CD4-positive, CD25-positive, alpha-beta regulatory T cell (primary cell): Measurements from ENCODE around the gene PHKA2. TPM values are rescaled to one million over a fixed set of nuclear protein-coding genes. Genes with fewer than 3 reads are reported as not detected.
"Not testable (repeated sequence)": the region's sequence is repeated elsewhere in the genome, so short reads cannot be mapped to it uniquely, and the experiment has no call there.

ENCODE experiments used
- ATAC-seq, 2 donors: fragments of 150-1000 bp; cut with Tn5 transposase; one replicate each; pipeline ENCODE4 v1.10.0; 2021; ENCODE audit warnings: low read depth in 2 of 2, moderate number of reproducible peaks in 2 of 2, moderate library complexity in 1 of 2
- DNase-seq, 3 donors: peaks; one replicate each; pipeline versions ENCODE4 v3.0.0 to v3.0.0-alpha.2; 2012 to 2022; ENCODE audit warnings: mixed read lengths in 1 of 3
- H3K27ac ChIP-seq: one replicate; pipeline ENCODE4 v1.7.0; 2013; ENCODE audit warnings: mild to moderate bottlenecking, low read length; ENCODE audit not compliant: insufficient read depth, poor library complexity, severe bottlenecking
- H3K27me3 ChIP-seq: one replicate; pipeline ENCODE4 v1.7.0; 2013; ENCODE audit warnings: low read length; ENCODE audit not compliant: control insufficient read depth, insufficient read depth
- H3K36me3 ChIP-seq: one replicate; pipeline ENCODE4 v1.7.0; 2013; ENCODE audit warnings: mild to moderate bottlenecking, low read length, moderate library complexity; ENCODE audit not compliant: control insufficient read depth, insufficient read depth
- H3K4me1 ChIP-seq: 2 replicates; pipeline ENCODE4 v1.7.0; 2013; ENCODE audit warnings: mild to moderate bottlenecking, low read length; ENCODE audit not compliant: insufficient read depth, control insufficient read depth, poor library complexity, severe bottlenecking
- H3K4me3 ChIP-seq: one replicate; pipeline ENCODE4 v1.7.0; 2013; ENCODE audit warnings: low read depth, mild to moderate bottlenecking, low read length, moderate library complexity
- H3K9me3 ChIP-seq, 2 experiments: 1 replicate in 1 of 2; 2 replicates in 1 of 2; pipeline ENCODE4 v1.7.0; 2013; ENCODE audit warnings: low read length in 2 of 2, mild to moderate bottlenecking in 1 of 2, moderate library complexity in 1 of 2; ENCODE audit not compliant: control insufficient read depth in 2 of 2
- H3K27ac Mint-ChIP-seq, 3 donors: one replicate each; pipeline ENCODE4 v1.8.0; 2020 to 2022; ENCODE audit warnings: mild to moderate bottlenecking in 3 of 3, mixed read lengths in 3 of 3, moderate library complexity in 2 of 3
- H3K27me3 Mint-ChIP-seq: one replicate; pipeline ENCODE4 v1.8.0; 2022; ENCODE audit warnings: mild to moderate bottlenecking, mixed read lengths
- H3K36me3 Mint-ChIP-seq: one replicate; pipeline ENCODE4 v1.8.0; 2020; ENCODE audit warnings: mixed read lengths
- H3K4me1 Mint-ChIP-seq, 4 donors: one replicate each; pipeline ENCODE4 v1.8.0; 2020 to 2022; ENCODE audit warnings: mixed read lengths in 4 of 4, mild to moderate bottlenecking in 1 of 4
- H3K4me3 Mint-ChIP-seq, 4 donors: one replicate each; pipeline ENCODE4 v1.8.0; 2020 to 2022; ENCODE audit warnings: mild to moderate bottlenecking in 4 of 4, mixed read lengths in 4 of 4, moderate library complexity in 3 of 4
- H3K9me3 Mint-ChIP-seq, 7 donors: one replicate each; pipeline ENCODE4 v1.8.0; 2020 to 2022; ENCODE audit warnings: mixed read lengths in 7 of 7, mild to moderate bottlenecking in 3 of 7, moderate library complexity in 2 of 7
- polyA plus RNA-seq, 4 donors: library from polyadenylated mRNA; unstranded; fragments of 300-500 nt; fragmentation: Illumina TruSeq; gene quantifications; one replicate each; pipeline ENCODE4 v1.2.3, GENCODE V29; 2021
- total RNA-seq: library from RNA; stranded (reverse); gene quantifications from one replicate; pipeline ENCODE4 v1.2.3, GENCODE V29; 2022

PHKA2 gene
- total RNA-seq, result 33.8 TPM
- 1 to 10 TPM; 5.2 to 6.4 (median 6.2) TPM for polyA plus RNA-seq

GRCh38 chrX:18983666-18984380 lies at the start of gene PHKA2:
TSS of gene PHKA2 (minus strand) at chrX:18984114. CDS start at chrX:18983932, 182 bp downstream.
- peaks cover 3 to 30% (median 8%) of the 10 kb centered on the region in 4 donors for H3K4me1 Mint-ChIP-seq
- H3K27me3 Mint-ChIP-seq, result no peaks in the 10 kb centered on the region
- peaks cover 4% of the 10 kb centered on the region for H3K36me3 Mint-ChIP-seq
- H3K27me3 ChIP-seq, result no peaks in the 10 kb centered on the region
- peak; percentile 9 to 21 for ATAC-seq
- peak within 1 kb of the TSS; percentile 89 for H3K27ac ChIP-seq
- H3K4me3 ChIP-seq, result peak within 1 kb of the TSS; percentile 85
- no peaks in the 10 kb centered on the region for H3K9me3 ChIP-seq
- H3K9me3 Mint-ChIP-seq, result no peaks in the 10 kb centered on the region
- peak in 1 of 3 donors; percentile 47 for DNase-seq
- no peaks in the 10 kb centered on the region for H3K36me3 ChIP-seq
- peaks cover 14% of the 10 kb centered on the region for H3K4me1 ChIP-seq
- H3K4me3 Mint-ChIP-seq, result peak within 1 kb of the TSS; percentile 83 to 93 (median 89)
- H3K27ac Mint-ChIP-seq, result peak within 1 kb of the TSS; percentile 68 to 97 (median 86)

- DNase-seq (no peak), ATAC-seq (no peak)
- H3K36me3 Mint-ChIP-seq, result no peaks in the 10 kb centered on the region
- H3K4me1 Mint-ChIP-seq, result no peaks in the 10 kb centered on the region
- H3K4me1 ChIP-seq, result no peaks in the 10 kb centered on the region
- H3K27ac Mint-ChIP-seq, result no peak overlapping the region
- H3K27me3 Mint-ChIP-seq, result no peaks in the 10 kb centered on the region
- no peaks in the 10 kb centered on the region for H3K27me3 ChIP-seq
- H3K4me3 ChIP-seq, result no peak overlapping the region
- no peak overlapping the region for H3K4me3 Mint-ChIP-seq
- H3K9me3 Mint-ChIP-seq, result peaks cover 0 to 2% (median 0%) of the 10 kb centered on the region in 7 donors
- H3K9me3 ChIP-seq, result no peaks in the 10 kb centered on the region
- no peak overlapping the region for H3K27ac ChIP-seq
- no peaks in the 10 kb centered on the region for H3K36me3 ChIP-seq
Observed at GRCh38 chrX:19030805-19031204, 46.9 kb upstream of the PHKA2 start.

GRCh38 chrX:19028560-19028959 lies 44.6 kb upstream of the PHKA2 start:
- Mint-ChIP-seq H3K36me3 (no peaks in the 10 kb centered on the region), H3K27me3 (no peaks in the 10 kb centered on the region), H3K4me1 (no peaks in the 10 kb centered on the region), H3K4me3 (no peak overlapping the region), H3K27ac (no peak overlapping the region), H3K9me3 (peaks cover 0 to 2% (median 0%) of the 10 kb centered on the region in 7 donors)
- no peaks in the 10 kb centered on the region for H3K4me1 ChIP-seq
- H3K4me3 ChIP-seq, result no peak overlapping the region
- no peaks in the 10 kb centered on the region for H3K27me3 ChIP-seq
- H3K9me3 ChIP-seq, result no peaks in the 10 kb centered on the region
- no peaks in the 10 kb centered on the region for H3K36me3 ChIP-seq
- ATAC-seq, result no peak
- H3K27ac ChIP-seq, result no peak overlapping the region
- no peak for DNase-seq

GRCh38 chrX:19024366-19024765 lies 40.5 kb upstream of the PHKA2 start:
- Mint-ChIP-seq H3K27me3 (no peaks in the 10 kb centered on the region), H3K4me3 (no peak overlapping the region), H3K9me3 (peaks cover 0 to 3% (median 0%) of the 10 kb centered on the region in 7 donors), H3K36me3 (no peaks in the 10 kb centered on the region), H3K4me1 (no peaks in the 10 kb centered on the region), H3K27ac (peak overlapping the region in 1 of 3 donors; percentile 12)
- Histone ChIP-seq H3K27me3 (no peaks in the 10 kb centered on the region), H3K4me1 (no peaks in the 10 kb centered on the region), H3K36me3 (no peaks in the 10 kb centered on the region), H3K4me3 (no peak overlapping the region), H3K27ac (no peak overlapping the region), H3K9me3 (no peaks in the 10 kb centered on the region)
- DNase-seq (no peak), ATAC-seq (no peak)

GRCh38 chrX:19019996-19020395 lies 36.1 kb upstream of the PHKA2 start:
- no peak overlapping the region for H3K4me3 ChIP-seq
- Mint-ChIP-seq H3K4me1 (no peaks in the 10 kb centered on the region), H3K27me3 (no peaks in the 10 kb centered on the region), H3K9me3 (peaks cover 0 to 5% (median 0%) of the 10 kb centered on the region in 7 donors), H3K36me3 (no peaks in the 10 kb centered on the region), H3K4me3 (no peak overlapping the region), H3K27ac (no peak overlapping the region)
- ATAC-seq, result no peak
- H3K4me1 ChIP-seq, result no peaks in the 10 kb centered on the region
- DNase-seq, result no peak
- no peaks in the 10 kb centered on the region for H3K27me3 ChIP-seq
- H3K9me3 ChIP-seq, result no peaks in the 10 kb centered on the region
- H3K36me3 ChIP-seq, result no peaks in the 10 kb centered on the region
- H3K27ac ChIP-seq, result no peak overlapping the region

- H3K9me3 Mint-ChIP-seq, result peaks cover 0 to 3% (median 0%) of the 10 kb centered on the region in 7 donors
- H3K36me3 Mint-ChIP-seq, result no peaks in the 10 kb centered on the region
- Histone ChIP-seq H3K27me3 (no peaks in the 10 kb centered on the region), H3K36me3 (no peaks in the 10 kb centered on the region), H3K4me1 (no peaks in the 10 kb centered on the region), H3K4me3 (no peak overlapping the region), H3K27ac (no peak overlapping the region), H3K9me3 (no peaks in the 10 kb centered on the region)
- no peak for DNase-seq
- H3K4me1 Mint-ChIP-seq, result no peaks in the 10 kb centered on the region
- no peak overlapping the region for H3K4me3 Mint-ChIP-seq
- no peaks in the 10 kb centered on the region for H3K27me3 Mint-ChIP-seq
- no peak overlapping the region for H3K27ac Mint-ChIP-seq
- ATAC-seq, result no peak
Observed at GRCh38 chrX:19017271-19017670, 33.4 kb upstream of the PHKA2 start.

GRCh38 chrX:19016614-19017013 lies 32.7 kb upstream of the PHKA2 start:
- not testable (repeated sequence) for DNase-seq, H3K9me3 Mint-ChIP-seq, H3K4me1 ChIP-seq, H3K36me3 ChIP-seq, H3K4me3 Mint-ChIP-seq, H3K4me3 ChIP-seq, H3K27me3 Mint-ChIP-seq, ATAC-seq, H3K27me3 ChIP-seq, H3K36me3 Mint-ChIP-seq, H3K9me3 ChIP-seq, H3K27ac Mint-ChIP-seq, H3K27ac ChIP-seq, H3K4me1 Mint-ChIP-seq

- Histone ChIP-seq H3K4me3 (no peak overlapping the region), H3K4me1 (no peaks in the 10 kb centered on the region), H3K27me3 (no peaks in the 10 kb centered on the region), H3K36me3 (no peaks in the 10 kb centered on the region), H3K27ac (no peak overlapping the region), H3K9me3 (no peaks in the 10 kb centered on the region)
- Mint-ChIP-seq H3K36me3 (no peaks in the 10 kb centered on the region), H3K9me3 (peaks cover 0 to 5% (median 0%) of the 10 kb centered on the region in 7 donors), H3K4me3 (no peak overlapping the region), H3K4me1 (no peaks in the 10 kb centered on the region), H3K27ac (no peak overlapping the region), H3K27me3 (no peaks in the 10 kb centered on the region)
- ATAC-seq (no peak), DNase-seq (no peak)
Observed at GRCh38 chrX:19007868-19008267, 24.0 kb upstream of the PHKA2 start.
